ENCODE data around the gene EXOC3L4.

GRCh38 chr14:103085106-103086091 is 9.1 kb upstream of the EXOC3L4 start:
- TF ChIP-seq, protein P1, sequence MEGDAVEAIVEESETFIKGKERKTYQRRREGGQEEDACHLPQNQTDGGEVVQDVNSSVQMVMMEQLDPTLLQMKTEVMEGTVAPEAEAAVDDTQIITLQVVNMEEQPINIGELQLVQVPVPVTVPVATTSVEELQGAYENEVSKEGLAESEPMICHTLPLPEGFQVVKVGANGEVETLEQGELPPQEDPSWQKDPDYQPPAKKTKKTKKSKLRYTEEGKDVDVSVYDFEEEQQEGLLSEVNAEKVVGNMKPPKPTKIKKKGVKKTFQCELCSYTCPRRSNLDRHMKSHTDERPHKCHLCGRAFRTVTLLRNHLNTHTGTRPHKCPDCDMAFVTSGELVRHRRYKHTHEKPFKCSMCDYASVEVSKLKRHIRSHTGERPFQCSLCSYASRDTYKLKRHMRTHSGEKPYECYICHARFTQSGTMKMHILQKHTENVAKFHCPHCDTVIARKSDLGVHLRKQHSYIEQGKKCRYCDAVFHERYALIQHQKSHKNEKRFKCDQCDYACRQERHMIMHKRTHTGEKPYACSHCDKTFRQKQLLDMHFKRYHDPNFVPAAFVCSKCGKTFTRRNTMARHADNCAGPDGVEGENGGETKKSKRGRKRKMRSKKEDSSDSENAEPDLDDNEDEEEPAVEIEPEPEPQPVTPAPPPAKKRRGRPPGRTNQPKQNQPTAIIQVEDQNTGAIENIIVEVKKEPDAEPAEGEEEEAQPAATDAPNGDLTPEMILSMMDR (conservative IDR thresholded peaks at IDR 0.05), result peak; percentile 61
- TF ChIP-seq EZH2 (IDR thresholded peaks at IDR 0.05; ENCODE audit: low read depth), result no peak
